HepG2 (cell line): Measurements from ENCODE around the gene PNPLA2. TPM values are rescaled to one million over a fixed set of nuclear protein-coding genes. Genes with fewer than 3 reads are reported as not detected.
A peak's percentile ranks its signal among the peaks of the same experiment; 100 is the strongest.

Experiments used
- ATAC-seq: fragments of 200-7000 bp; cut with Tn5 transposase; 3 replicates; pipeline ENCODE4 v1.9.1; 2020; ENCODE audit warnings: mild to moderate bottlenecking, moderate library complexity
- BruUV-seq: library from RNA; stranded (reverse); fragments of 400-500 nt; replicated peaks from 2 replicates; lab custom pipeline; 2021; lab: Mats Ljungman, UMichigan
- CTCF ChIA-PET: fragments of 300-600 bp; formaldehyde crosslinking; extraction: SDS; loops from one replicate; lab custom pipeline; 2021; ENCODE audit warnings: low total read pairs, inconsistent platforms, low intra/inter-chr PET ratio; lab: Yijun Ruan, JAX
- POLR2A ChIA-PET: fragments of 350-600 bp; sonication (Branson Sonifier 250); formaldehyde crosslinking; loops from one replicate; lab custom pipeline; 2020; ENCODE audit warnings: antibody characterized with exemption, inconsistent platforms; lab: Yijun Ruan, JAX
- DNase-seq: peaks from one replicate; pipeline ENCODE4 v3.0.0-alpha.2; 2015; ENCODE audit warnings: low spot score
- FAIRE-seq: peaks from 3 replicates; lab custom pipeline; 2011; peaks lifted over from hg19 to GRCh38; lab: Jason Lieb, UNC
- H2AFZ ChIP-seq: one replicate; pipeline ENCODE4 v1.6.1; 2011; ENCODE audit warnings: low read length, inconsistent platforms
- H3K27ac ChIP-seq: fragments of 300-600 bp; 3 replicates; pipeline ENCODE4 v1.8.0; 2011; ENCODE audit warnings: mixed run types, mild to moderate bottlenecking, mixed read lengths, low read length, inconsistent platforms; ENCODE audit not compliant: insufficient read depth; ENCODE audit errors: extremely low read length
- H3K27me3 ChIP-seq, 2 experiments: fragments of 200-600 bp in 1 of 2; 2 replicates in 1 of 2; 3 replicates in 1 of 2; pipeline versions ENCODE4 v1.6.0 to v1.8.0; 2011; ENCODE audit warnings: low read length in 2 of 2, mild to moderate bottlenecking in 2 of 2, moderate library complexity in 2 of 2, inconsistent platforms in 1 of 2; ENCODE audit not compliant: insufficient read depth in 2 of 2, control insufficient read depth in 1 of 2
- H3K36me3 ChIP-seq, 2 experiments: fragments of 200-600 bp in 1 of 2; replicated peaks in 1 of 2; 2 replicates in 1 of 2; 3 replicates in 1 of 2; pipeline versions ENCODE4 v1.5.1 to v1.8.0; 2011; ENCODE audit warnings: low read length in 2 of 2, inconsistent platforms in 1 of 2; ENCODE audit not compliant: insufficient read depth in 2 of 2, control insufficient read depth in 1 of 2
- H3K4me1 ChIP-seq: 2 replicates; pipeline ENCODE4 v1.5.1; 2012; ENCODE audit warnings: low read length, inconsistent platforms; ENCODE audit not compliant: insufficient read depth
- H3K4me2 ChIP-seq: 2 replicates; pipeline ENCODE4 v1.6.0; 2011; ENCODE audit warnings: low read depth, low read length, inconsistent platforms
- H3K4me3 ChIP-seq, 3 experiments: fragments of 200-600 bp in 1 of 3; sonication (generic), shearing (Covaris generic) in 1 of 3; replicated peaks in 1 of 3; 2 replicates each; pipeline ENCODE4 v1.5.1; 2011 to 2016; ENCODE audit warnings: low read length in 3 of 3, inconsistent platforms in 2 of 3, low read depth in 2 of 3, mild to moderate bottlenecking in 2 of 3, control low read depth in 1 of 3, mixed read lengths in 1 of 3; ENCODE audit not compliant: insufficient read depth in 1 of 3
- H3K79me2 ChIP-seq: one replicate; pipeline ENCODE4 v1.6.1; 2011; ENCODE audit warnings: low read length, inconsistent platforms; ENCODE audit not compliant: insufficient read depth
- H3K9ac ChIP-seq: 2 replicates; pipeline ENCODE4 v1.6.0; 2011; ENCODE audit warnings: mild to moderate bottlenecking, low read depth, low read length, inconsistent platforms; ENCODE audit not compliant: insufficient read depth
- H3K9me3 ChIP-seq: 2 replicates; pipeline ENCODE4 v1.5.1; 2012; ENCODE audit warnings: mild to moderate bottlenecking, low read length
- H4K20me1 ChIP-seq: 2 replicates; pipeline ENCODE4 v1.6.0; 2011; ENCODE audit warnings: inconsistent platforms, mild to moderate bottlenecking, low read length, moderate library complexity; ENCODE audit not compliant: insufficient read depth
- ARNT2 ChIP-seq: sonication (generic); formaldehyde crosslinking; IDR thresholded peaks from 2 replicates; pipeline ENCODE4 v1.8.0; 2022; ENCODE audit warnings: mild to moderate bottlenecking, low read depth, missing genetic modification reagents, moderate library complexity
- ATF5 ChIP-seq: sonication (generic); formaldehyde crosslinking; IDR thresholded peaks from 2 replicates; pipeline ENCODE4 v1.4.0; 2020; ENCODE audit warnings: mild to moderate bottlenecking, low read depth, missing genetic modification reagents
- ATM ChIP-seq: fragments of 450-650 bp; IDR thresholded peaks from 2 replicates; pipeline ENCODE4 v1.7.1; 2017; ENCODE audit warnings: mild to moderate bottlenecking, borderline replicate concordance
- CHCHD3 ChIP-seq: sonication (generic); formaldehyde crosslinking; IDR thresholded peaks from 2 replicates; pipeline ENCODE4 v1.8.0; 2022; ENCODE audit warnings: mild to moderate bottlenecking, missing genetic modification reagents, moderate library complexity
- ELF4 ChIP-seq: sonication (generic); formaldehyde crosslinking; IDR thresholded peaks from 2 replicates; pipeline ENCODE4 v1.5.0; 2020; ENCODE audit warnings: missing genetic modification reagents, mild to moderate bottlenecking, moderate library complexity, borderline replicate concordance
- FOXK2 ChIP-seq: fragments of 450-650 bp; IDR thresholded peaks from 2 replicates; pipeline ENCODE4 v1.6.1; 2016
- MEIS1 ChIP-seq: sonication (generic); formaldehyde crosslinking; IDR thresholded peaks from 2 replicates; pipeline ENCODE4 v1.9.0; 2021; ENCODE audit warnings: mild to moderate bottlenecking, missing genetic modification reagents, moderate library complexity, borderline replicate concordance
- MIER3 ChIP-seq: IDR thresholded peaks from 2 replicates; pipeline ENCODE4 v1.6.1; 2016; ENCODE audit warnings: missing compliant biosample characterization, borderline replicate concordance
- MXD3 ChIP-seq: IDR thresholded peaks from 2 replicates; pipeline ENCODE4 v1.6.1; 2016; ENCODE audit warnings: mild to moderate bottlenecking, missing biosample characterization, missing genetic modification reagents
- NR2F6 ChIP-seq, 2 experiments: IDR thresholded peaks; 2 replicates each; pipeline ENCODE4 v1.6.1; 2016; ENCODE audit warnings: antibody characterized with exemption in 1 of 2, mild to moderate bottlenecking in 1 of 2
- POLR2A ChIP-seq, 2 experiments: IDR thresholded peaks; 2 replicates each; pipeline ENCODE4 v1.6.1; 2011; ENCODE audit warnings: low read depth in 2 of 2, low read length in 2 of 2, mild to moderate bottlenecking in 1 of 2, moderate library complexity in 1 of 2; ENCODE audit not compliant: insufficient read depth in 1 of 2
- SP5 ChIP-seq: IDR thresholded peaks from 2 replicates; pipeline ENCODE4 v1.6.1; 2016; ENCODE audit warnings: low read depth, borderline replicate concordance
- SRF ChIP-seq: IDR thresholded peaks from 2 replicates; pipeline ENCODE4 v1.6.1; 2011; ENCODE audit warnings: mild to moderate bottlenecking, low read depth, low read length, moderate library complexity
- ZBTB42 ChIP-seq: sonication (generic); formaldehyde crosslinking; IDR thresholded peaks from 2 replicates; pipeline ENCODE4 v1.5.0; 2020; ENCODE audit warnings: mild to moderate bottlenecking, missing genetic modification reagents
- ZMYM4 ChIP-seq: sonication (generic); formaldehyde crosslinking; IDR thresholded peaks from 2 replicates; pipeline ENCODE4 v1.8.1; 2023; ENCODE audit warnings: mild to moderate bottlenecking, missing genetic modification reagents
- ZNF431 ChIP-seq: sonication (generic); formaldehyde crosslinking; IDR thresholded peaks from 2 replicates; pipeline ENCODE4 v1.9.0; 2022; ENCODE audit warnings: missing genetic modification reagents, low read depth, mild to moderate bottlenecking, borderline replicate concordance
- ZNF558 ChIP-seq: sonication (generic); formaldehyde crosslinking; IDR thresholded peaks from 2 replicates; pipeline ENCODE4 v1.9.0; 2022; ENCODE audit warnings: mild to moderate bottlenecking, missing genetic modification reagents, borderline replicate concordance
- ZNF615 ChIP-seq: sonication (generic); formaldehyde crosslinking; IDR thresholded peaks from 2 replicates; pipeline ENCODE4 v1.5.0; 2020; ENCODE audit warnings: mild to moderate bottlenecking, missing genetic modification reagents, borderline replicate concordance
- ZNF670 ChIP-seq: sonication (generic); formaldehyde crosslinking; IDR thresholded peaks from 2 replicates; pipeline ENCODE4 v1.8.0; 2022; ENCODE audit warnings: mild to moderate bottlenecking, missing genetic modification reagents, borderline replicate concordance
- WGBS: methylation state at CpG from one replicate; pipeline ENCODE4 v1.1.6; 2017; ENCODE audit warnings: low lambda C conversion rate; 5-methylcytosine and 5-hydroxymethylcytosine counted together
- in situ Hi-C: cut with HindIII; loops from 2 replicates; pipeline ENCODE4 v1.10.0; 2017; ENCODE audit warnings: low pct_unique_long_range_greater_than_20kb; ENCODE audit not compliant: extremely low pct_ligation_motif_present
- intact Hi-C: fragments of 100-400 bp; cut with micrococcal nuclease; formaldehyde crosslinking; loops from one replicate; pipeline ENCODE4 v1.10.0; 2022; ENCODE audit not compliant: unreplicated experiment
- polyA plus RNA-seq, 8 experiments: library from polyadenylated mRNA; depleted of rRNA in 3 of 8; stranded (reverse) in 7 of 8; unstranded in 1 of 8; fragments of >200 nt; fragmentation: Illumina TruSeq in 4 of 8; extraction: Trizol in 4 of 8; gene quantifications; 2 replicates each; pipeline versions ENCODE4 v1.2.1 to v1.2.3, GENCODE V29; 2011 to 2016; ENCODE audit warnings: low read depth in 4 of 8, missing spikeins in 1 of 8, mixed read lengths in 1 of 8; ENCODE audit not compliant: insufficient read depth in 1 of 8
- total RNA-seq, 5 experiments: library from RNA; depleted of rRNA; stranded (reverse); fragments of >200 nt; fragmentation: Illumina TruSeq; extraction: Trizol; gene quantifications; 2 replicates each; pipeline ENCODE4 v1.2.3, GENCODE V29; 2016; ENCODE audit warnings: low read depth in 1 of 5
- TF ChIP-seq, protein P1 (sequence below): sonication (generic); formaldehyde crosslinking; conservative IDR thresholded peaks from 2 replicates; pipeline ENCODE4 v1.4.0; 2020; ENCODE audit warnings: missing genetic modification reagents
- TF ChIP-seq, protein P2 (sequence below): sonication (generic); formaldehyde crosslinking; conservative IDR thresholded peaks from 2 replicates; pipeline ENCODE4 v1.8.0; 2022; ENCODE audit warnings: low read depth, missing genetic modification reagents

PNPLA2 gene
- total and polyA plus RNA-seq, 2 of the 13 experiments (the other 11 are each of a cell fraction or from before 2014, with no cell fraction given), result 10.5 to 43.2 TPM

DNA sequence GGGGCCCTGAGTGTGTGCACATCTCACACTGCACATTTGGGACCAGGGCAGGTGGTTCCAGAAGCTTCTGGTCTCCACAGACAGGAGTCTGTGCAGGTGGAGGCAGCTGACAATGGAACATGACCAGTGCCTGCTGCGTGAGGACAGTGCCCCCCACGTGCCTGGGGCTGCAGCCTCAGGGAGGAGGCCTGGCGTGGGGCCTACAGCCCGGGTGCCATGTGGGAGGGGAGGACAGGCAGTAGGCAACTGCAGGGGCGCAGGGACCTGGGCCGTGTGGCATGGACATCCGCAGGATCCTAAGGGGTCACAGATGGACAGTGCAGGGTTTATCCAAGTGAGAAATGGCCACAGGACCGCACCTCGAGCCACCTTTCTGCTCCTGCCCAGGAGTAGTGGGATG lies 52.8 kb downstream of the PNPLA2 start (continued):
- no peak for TF ChIP-seq ELF4 (CRISPR knock-in tag)
- no peak for TF ChIP-seq ZNF670 (CRISPR knock-in tag)
- 0 out of 4 replicates have a peak, but pooled peaks of 1 of the 2 experiments have one; percentile 24 for TF ChIP-seq POLR2A (IDR thresholded peaks at IDR 0.05; ENCODE audit: insufficient read depth in 1 of 2, low read depth in 2 of 2, low read length in 2 of 2)
- TF ChIP-seq ATM, result no peak
- TF ChIP-seq, protein P1, sequence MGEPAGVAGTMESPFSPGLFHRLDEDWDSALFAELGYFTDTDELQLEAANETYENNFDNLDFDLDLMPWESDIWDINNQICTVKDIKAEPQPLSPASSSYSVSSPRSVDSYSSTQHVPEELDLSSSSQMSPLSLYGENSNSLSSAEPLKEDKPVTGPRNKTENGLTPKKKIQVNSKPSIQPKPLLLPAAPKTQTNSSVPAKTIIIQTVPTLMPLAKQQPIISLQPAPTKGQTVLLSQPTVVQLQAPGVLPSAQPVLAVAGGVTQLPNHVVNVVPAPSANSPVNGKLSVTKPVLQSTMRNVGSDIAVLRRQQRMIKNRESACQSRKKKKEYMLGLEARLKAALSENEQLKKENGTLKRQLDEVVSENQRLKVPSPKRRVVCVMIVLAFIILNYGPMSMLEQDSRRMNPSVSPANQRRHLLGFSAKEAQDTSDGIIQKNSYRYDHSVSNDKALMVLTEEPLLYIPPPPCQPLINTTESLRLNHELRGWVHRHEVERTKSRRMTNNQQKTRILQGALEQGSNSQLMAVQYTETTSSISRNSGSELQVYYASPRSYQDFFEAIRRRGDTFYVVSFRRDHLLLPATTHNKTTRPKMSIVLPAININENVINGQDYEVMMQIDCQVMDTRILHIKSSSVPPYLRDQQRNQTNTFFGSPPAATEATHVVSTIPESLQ (CRISPR knock-in tag), result no peak
- TF ChIP-seq ATF5 (CRISPR knock-in tag), result no peak
- TF ChIP-seq MIER3 (CRISPR knock-in tag), result no peak
- no peak for TF ChIP-seq FOXK2
- no peak for TF ChIP-seq ARNT2

DNA sequence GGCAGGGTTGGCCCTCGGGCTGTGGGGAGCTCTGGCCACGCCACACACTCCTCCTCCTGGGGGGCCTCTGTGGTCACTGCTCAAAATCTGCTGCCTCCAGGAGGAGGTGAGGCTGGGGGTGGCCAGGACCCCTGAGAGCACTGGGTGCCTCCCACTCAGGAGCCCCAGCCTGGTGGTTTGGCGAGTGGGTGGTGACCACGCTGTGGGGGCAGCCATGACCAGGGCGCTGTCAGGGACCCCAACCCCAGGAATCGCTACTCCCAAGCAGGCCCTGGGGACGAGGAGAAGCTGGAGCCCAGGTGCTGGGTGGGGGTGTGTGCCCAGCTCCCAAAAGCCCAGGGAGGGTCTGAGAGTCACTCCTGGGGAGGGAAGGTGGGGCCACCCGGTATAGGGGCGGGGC lies 54.1 kb downstream of the PNPLA2 start:
- H3K79me2 ChIP-seq, result no peaks in the 10 kb centered on the region
- no peak overlapping the region for H2AFZ ChIP-seq
- ChIA-PET CTCF (no interaction called here), POLR2A (no interaction called here)
- 92% methylated on average over 7 of the region's 9 CpGs for WGBS
- ATAC-seq, result no peak
- no peak for DNase-seq
- H3K27ac ChIP-seq, result no peak overlapping the region
- no peak for FAIRE-seq
- H3K4me2 ChIP-seq, result no peak overlapping the region
- H3K36me3 ChIP-seq, result peaks cover 2 to 10% of the 10 kb centered on the region in 2 experiments; a peak in 3 of 5 replicates
- no peaks in the 10 kb centered on the region for H3K9me3 ChIP-seq
- no peak overlapping the region for H3K4me3 ChIP-seq
- BruUV-seq, result no TSS peak
- H3K27me3 ChIP-seq, result no peaks in the 10 kb centered on the region
- no peak overlapping the region for H3K9ac ChIP-seq
- intact Hi-C loops (no loop called here), in situ Hi-C loops (no loop called here)
- TF ChIP-seq MXD3 (CRISPR knock-in tag), result no peak
- TF ChIP-seq SRF, result no peak
- no peak for TF ChIP-seq MEIS1 (CRISPR knock-in tag)
- TF ChIP-seq CHCHD3 (CRISPR knock-in tag), result no peak
- TF ChIP-seq ZBTB42, result no peak
- no peak for TF ChIP-seq SP5 (CRISPR knock-in tag)
- TF ChIP-seq, protein P2, sequence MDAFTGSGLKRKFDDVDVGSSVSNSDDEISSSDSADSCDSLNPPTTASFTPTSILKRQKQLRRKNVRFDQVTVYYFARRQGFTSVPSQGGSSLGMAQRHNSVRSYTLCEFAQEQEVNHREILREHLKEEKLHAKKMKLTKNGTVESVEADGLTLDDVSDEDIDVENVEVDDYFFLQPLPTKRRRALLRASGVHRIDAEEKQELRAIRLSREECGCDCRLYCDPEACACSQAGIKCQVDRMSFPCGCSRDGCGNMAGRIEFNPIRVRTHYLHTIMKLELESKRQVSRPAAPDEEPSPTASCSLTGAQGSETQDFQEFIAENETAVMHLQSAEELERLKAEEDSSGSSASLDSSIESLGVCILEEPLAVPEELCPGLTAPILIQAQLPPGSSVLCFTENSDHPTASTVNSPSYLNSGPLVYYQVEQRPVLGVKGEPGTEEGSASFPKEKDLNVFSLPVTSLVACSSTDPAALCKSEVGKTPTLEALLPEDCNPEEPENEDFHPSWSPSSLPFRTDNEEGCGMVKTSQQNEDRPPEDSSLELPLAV (CRISPR knock-in tag), result no peak
- no peak for TF ChIP-seq ZMYM4 (CRISPR knock-in tag)
- TF ChIP-seq ZNF558 (CRISPR knock-in tag), result no peak
- no peak for TF ChIP-seq ZNF431 (CRISPR knock-in tag)
- no peak for TF ChIP-seq NR2F6 (IDR thresholded peaks at IDR 0.05)
- TF ChIP-seq NR2F6 (CRISPR knock-in tag; IDR thresholded peaks at IDR 0.05), result no peak
- no peak for TF ChIP-seq ZNF615 (CRISPR knock-in tag)
- 0 out of 2 replicates have a peak, but pooled peaks cover 8% of the 10 kb centered on the region for H3K4me1 ChIP-seq
- H4K20me1 ChIP-seq, result no peaks in the 10 kb centered on the region
